Activated B cell treated with CpG ODN at 0.5 μM for 24 hours (primary cell): ENCODE results near the gene SMG6. TPM values are rescaled to one million over a fixed set of nuclear protein-coding genes. Genes with fewer than 3 reads are reported as not detected.
A peak's percentile ranks its signal among the peaks of the same experiment; 100 is the strongest.

Experiments used
- ATAC-seq: fragments of 200-7000 bp; cut with Tn5 transposase; one replicate; pipeline ENCODE4 v1.10.0; 2021; ENCODE audit warnings: low read depth, mild to moderate bottlenecking, moderate library complexity
- CTCF ChIA-PET: fragments of 350-600 bp; sonication (Branson Sonifier 250); formaldehyde crosslinking; loops from one replicate; lab custom pipeline; 2021; ENCODE audit warnings: antibody characterized with exemption; lab: Charles Lee
- POLR2A ChIA-PET: fragments of 350-600 bp; sonication (Branson Sonifier 250); formaldehyde crosslinking; loops from one replicate; lab custom pipeline; 2021; ENCODE audit warnings: antibody characterized with exemption; lab: Charles Lee
- DNase-seq: peaks from one replicate; pipeline ENCODE4 v3.0.0; 2022
- H3K27ac Mint-ChIP-seq: one replicate; pipeline ENCODE4 v1.8.0; 2020; ENCODE audit warnings: mixed read lengths
- H3K27me3 Mint-ChIP-seq: one replicate; pipeline ENCODE4 v1.8.0; 2021; ENCODE audit warnings: mixed read lengths
- H3K36me3 Mint-ChIP-seq: one replicate; pipeline ENCODE4 v1.8.0; 2021; ENCODE audit warnings: low read depth, mixed read lengths
- H3K4me1 Mint-ChIP-seq: one replicate; pipeline ENCODE4 v1.8.0; 2021; ENCODE audit warnings: mixed read lengths
- H3K4me3 Mint-ChIP-seq: one replicate; pipeline ENCODE4 v1.8.0; 2020; ENCODE audit warnings: mild to moderate bottlenecking, mixed read lengths
- H3K9me3 Mint-ChIP-seq: one replicate; pipeline ENCODE4 v1.8.0; 2020; ENCODE audit warnings: mixed read lengths
- CTCF ChIP-seq: fragments of 200-600 bp; IDR thresholded peaks from one replicate; pipeline ENCODE4 v1.8.0; 2022; ENCODE audit warnings: antibody characterized with exemption, mild to moderate bottlenecking
- intact Hi-C: fragments of 100-400 bp; cut with micrococcal nuclease; formaldehyde crosslinking; loops from one replicate; pipeline ENCODE4 v1.15.1; 2024
- total RNA-seq: library from RNA; stranded (reverse); gene quantifications from 2 replicates; pipeline ENCODE4 v1.2.3, GENCODE V29; 2022

SMG6 gene
- total RNA-seq, 1 donor from 2014 or later: 30.5 TPM

GRCh38 chr17:2029911-2030778 lies 273.4 kb downstream of the SMG6 start, which contains the start of gene DPH1:
Gene DPH1, plus strand, starts transcription at chr17:2030153. Its CDS starts 17 bp downstream, at chr17:2030170.
- peaks cover 25% of the 10 kb centered on the region for H3K27me3 Mint-ChIP-seq

GRCh38 chr17:2028737-2029136 lies 274.8 kb downstream of the SMG6 start:
- DNase-seq (no peak), ATAC-seq (no peak)
- Mint-ChIP-seq H3K27ac (no peak overlapping the region), H3K4me3 (peak overlapping the region; percentile 35), H3K9me3 (no peaks in the 10 kb centered on the region), H3K36me3 (peaks cover 17% of the 10 kb centered on the region), H3K27me3 (peaks cover 27% of the 10 kb centered on the region), H3K4me1 (peaks cover 35% of the 10 kb centered on the region)
- POLR2A ChIA-PET: interaction anchor here (0.5 to 1.7 kb wide), 2 partner anchors 312 to 641 kb away, joined by 4 to 6 read pairs; no protein-coding TSS in a partner anchor
- no peak for TF ChIP-seq CTCF
- intact Hi-C loops: loop anchor here (5.0 kb wide), 1 partner anchor 121 kb away; no protein-coding TSS in a partner anchor
- CTCF ChIA-PET: no interaction called here

More at GRCh38 chr17:2029911-2030778, 273.4 kb downstream of the SMG6 start, which contains the start of gene DPH1:
- DNase-seq: peak; percentile 80
- intact Hi-C loops: loop anchor here (1.0 to 10.0 kb wide), 5 partner anchors 11 to 385 kb away; partner anchors contain the start of genes MNT, RILP and SCARF1
- Mint-ChIP-seq H3K9me3 (no peaks in the 10 kb centered on the region), H3K4me3 (peak within 1 kb of the TSS; percentile 96), H3K4me1 (peaks cover 40% of the 10 kb centered on the region), H3K27ac (peak within 1 kb of the TSS; percentile 83), H3K36me3 (peaks cover 22% of the 10 kb centered on the region)
- peak; percentile 78 for ATAC-seq
- CTCF ChIA-PET: interaction anchor here (1.0 to 1.3 kb wide), 2 partner anchors 25 to 215 kb away, joined by 3 read pairs; partner anchors contain the start of gene HIC1
- no peak for TF ChIP-seq CTCF
- POLR2A ChIA-PET: interaction anchor here (0.6 to 1.7 kb wide), 7 partner anchors 20 to 757 kb away, joined by 3 to 7 read pairs (median 4); partner anchors contain the start of gene HIC1

- intact Hi-C loops: loop anchor here (5.0 kb wide), 1 partner anchor 121 kb away; no protein-coding TSS in a partner anchor
These were observed 275.4 kb downstream of the SMG6 start for GRCh38 chr17:2028234-2028614.

GRCh38 chr17:2027528-2028233 lies 275.9 kb downstream of the SMG6 start:
- POLR2A ChIA-PET: interaction anchor here (0.5 kb wide), 1 partner anchor 640 kb away, joined by 6 read pairs; no protein-coding TSS in a partner anchor
- TF ChIP-seq CTCF: no peak
- H3K27me3 Mint-ChIP-seq: peaks cover 31% of the 10 kb centered on the region
- DNase-seq (no peak), ATAC-seq (no peak)
- CTCF ChIA-PET: no interaction called here
- intact Hi-C loops: loop anchor here (5.0 kb wide), 1 partner anchor 120 kb away; no protein-coding TSS in a partner anchor
- H3K4me3 Mint-ChIP-seq: no peak overlapping the region
- H3K27ac Mint-ChIP-seq: no peak overlapping the region
- H3K9me3 Mint-ChIP-seq: no peaks in the 10 kb centered on the region
- peaks cover 11% of the 10 kb centered on the region for H3K36me3 Mint-ChIP-seq
- H3K4me1 Mint-ChIP-seq: peaks cover 40% of the 10 kb centered on the region

More at GRCh38 chr17:2028234-2028614, 275.4 kb downstream of the SMG6 start:
- H3K4me1 Mint-ChIP-seq: peaks cover 36% of the 10 kb centered on the region
- H3K4me3 Mint-ChIP-seq: no peak overlapping the region
- DNase-seq (no peak), ATAC-seq (no peak)
- peaks cover 14% of the 10 kb centered on the region for H3K36me3 Mint-ChIP-seq
- ChIA-PET CTCF (no interaction called here), POLR2A (interaction anchor here (0.5 kb wide), 1 partner anchor 640 kb away, joined by 6 read pairs; no protein-coding TSS in a partner anchor)
- no peak overlapping the region for H3K27ac Mint-ChIP-seq
- no peaks in the 10 kb centered on the region for H3K9me3 Mint-ChIP-seq
- no peak for TF ChIP-seq CTCF
- H3K27me3 Mint-ChIP-seq: peaks cover 29% of the 10 kb centered on the region
